ENCODE results near the gene TEX13D.

- TF ChIP-seq, protein P1, sequence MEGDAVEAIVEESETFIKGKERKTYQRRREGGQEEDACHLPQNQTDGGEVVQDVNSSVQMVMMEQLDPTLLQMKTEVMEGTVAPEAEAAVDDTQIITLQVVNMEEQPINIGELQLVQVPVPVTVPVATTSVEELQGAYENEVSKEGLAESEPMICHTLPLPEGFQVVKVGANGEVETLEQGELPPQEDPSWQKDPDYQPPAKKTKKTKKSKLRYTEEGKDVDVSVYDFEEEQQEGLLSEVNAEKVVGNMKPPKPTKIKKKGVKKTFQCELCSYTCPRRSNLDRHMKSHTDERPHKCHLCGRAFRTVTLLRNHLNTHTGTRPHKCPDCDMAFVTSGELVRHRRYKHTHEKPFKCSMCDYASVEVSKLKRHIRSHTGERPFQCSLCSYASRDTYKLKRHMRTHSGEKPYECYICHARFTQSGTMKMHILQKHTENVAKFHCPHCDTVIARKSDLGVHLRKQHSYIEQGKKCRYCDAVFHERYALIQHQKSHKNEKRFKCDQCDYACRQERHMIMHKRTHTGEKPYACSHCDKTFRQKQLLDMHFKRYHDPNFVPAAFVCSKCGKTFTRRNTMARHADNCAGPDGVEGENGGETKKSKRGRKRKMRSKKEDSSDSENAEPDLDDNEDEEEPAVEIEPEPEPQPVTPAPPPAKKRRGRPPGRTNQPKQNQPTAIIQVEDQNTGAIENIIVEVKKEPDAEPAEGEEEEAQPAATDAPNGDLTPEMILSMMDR (IDR thresholded peaks at IDR 0.05 in 2 of 3, conservative IDR thresholded peaks at IDR 0.05 in 1 of 3; ENCODE audit: borderline replicate concordance in 1 of 3, insufficient read depth in 1 of 3, low read depth in 2 of 3, low read length in 2 of 3): no peak
- TF ChIP-seq ELF1 (IDR thresholded peaks at IDR 0.05; ENCODE audit: borderline replicate concordance, low read depth) (no peak), ATF3 (IDR thresholded peaks at IDR 0.05) (no peak), CEBPB (IDR thresholded peaks at IDR 0.05; ENCODE audit: low read depth) (no peak), YY1 (IDR thresholded peaks at IDR 0.05; ENCODE audit: extremely low read depth, insufficient replicate concordance, low read depth, low read length) (no peak), MAX (IDR thresholded peaks at IDR 0.05) (no peak)
These were observed 37.3 kb downstream of the TEX13D start for GRCh38 chrX:124369722-124370121.
